ENCODE results near the gene CRIM1. TPM values are rescaled to one million over a fixed set of nuclear protein-coding genes. Genes with fewer than 3 reads are reported as not detected.

The CRIM1 gene
- total RNA-seq, 4 donors from 2014 or later: 72.6 to 162 (median 112) TPM

- 81% methylated on average over 5 of the region's 5 CpGs for WGBS
- peak overlapping the region; percentile 22 for H3K27ac ChIP-seq
- no peak overlapping the region for H3K4me3 ChIP-seq
- TF ChIP-seq POLR2AphosphoS5 (IDR thresholded peaks at IDR 0.05) (no peak), EP300 (IDR thresholded peaks at IDR 0.05) (no peak), CTCF (IDR thresholded peaks at IDR 0.05) (no peak)
- H3K36me3 ChIP-seq: peaks cover 21% of the 10 kb centered on the region
- peaks cover 19% of the 10 kb centered on the region for H3K4me1 ChIP-seq
- no peaks in the 10 kb centered on the region for H3K9me3 ChIP-seq
- no peaks in the 10 kb centered on the region for H3K27me3 ChIP-seq
- DNase-seq (ENCODE audit: low spot score in 2 of 2): no peak
Measured at GRCh38 chr2:36451512-36451911, 95.9 kb downstream of the CRIM1 start.

- no peak for DNase-seq (ENCODE audit: low spot score in 2 of 2)
- Histone ChIP-seq H3K9me3 (no peaks in the 10 kb centered on the region), H3K27ac (no peak overlapping the region), H3K4me1 (peaks cover 19% of the 10 kb centered on the region), H3K4me3 (no peak overlapping the region), H3K27me3 (no peaks in the 10 kb centered on the region), H3K36me3 (peaks cover 18% of the 10 kb centered on the region)
- WGBS: 48% methylated on average over 3 of the region's 3 CpGs
- TF ChIP-seq POLR2A (IDR thresholded peaks at IDR 0.05) (no peak), CTCF (IDR thresholded peaks at IDR 0.05) (no peak), POLR2AphosphoS5 (IDR thresholded peaks at IDR 0.05) (no peak), EP300 (IDR thresholded peaks at IDR 0.05) (no peak)
Measured at GRCh38 chr2:36452260-36452659, 96.7 kb downstream of the CRIM1 start.

GRCh38 chr2:36453652-36454051, 98.1 kb downstream of the CRIM1 start:
- H3K36me3 ChIP-seq: peaks cover 15% of the 10 kb centered on the region
- TF ChIP-seq EP300 (IDR thresholded peaks at IDR 0.05) (no peak), POLR2A (IDR thresholded peaks at IDR 0.05) (no peak), CTCF (IDR thresholded peaks at IDR 0.05) (no peak), POLR2AphosphoS5 (IDR thresholded peaks at IDR 0.05) (no peak)
- WGBS: 85% methylated on average over 3 of the region's 3 CpGs
- no peak overlapping the region for H3K4me3 ChIP-seq
- H3K27me3 ChIP-seq: no peaks in the 10 kb centered on the region
- H3K4me1 ChIP-seq: peaks cover 19% of the 10 kb centered on the region
- H3K9me3 ChIP-seq: no peaks in the 10 kb centered on the region
- DNase-seq (ENCODE audit: low spot score in 2 of 2): no peak
- H3K27ac ChIP-seq: no peak overlapping the region

- Histone ChIP-seq H3K36me3 (peaks cover 9% of the 10 kb centered on the region), H3K9me3 (no peaks in the 10 kb centered on the region), H3K4me1 (peaks cover 18% of the 10 kb centered on the region), H3K27me3 (no peaks in the 10 kb centered on the region), H3K4me3 (no peak overlapping the region), H3K27ac (no peak overlapping the region)
- TF ChIP-seq POLR2A (IDR thresholded peaks at IDR 0.05) (no peak), EP300 (IDR thresholded peaks at IDR 0.05) (no peak), POLR2AphosphoS5 (IDR thresholded peaks at IDR 0.05) (no peak), CTCF (IDR thresholded peaks at IDR 0.05) (no peak)
- WGBS: 87% methylated on average over 4 of the region's 4 CpGs
- no peak for DNase-seq (ENCODE audit: low spot score in 2 of 2)
Measured at GRCh38 chr2:36455011-36455410, 99.4 kb downstream of the CRIM1 start.

- Histone ChIP-seq H3K9me3 (no peaks in the 10 kb centered on the region), H3K4me3 (no peak overlapping the region), H3K36me3 (peaks cover 7% of the 10 kb centered on the region), H3K27me3 (no peaks in the 10 kb centered on the region), H3K27ac (peak overlapping the region; percentile 7), H3K4me1 (peaks cover 12% of the 10 kb centered on the region)
- DNase-seq (ENCODE audit: low spot score in 2 of 2): no peak
- 68% methylated on average over 4 of the region's 4 CpGs for WGBS
- TF ChIP-seq CTCF (IDR thresholded peaks at IDR 0.05) (no peak), EP300 (IDR thresholded peaks at IDR 0.05) (no peak), POLR2AphosphoS5 (IDR thresholded peaks at IDR 0.05) (no peak), POLR2A (IDR thresholded peaks at IDR 0.05) (no peak)
Measured at GRCh38 chr2:36455788-36456187, 100.2 kb downstream of the CRIM1 start.

Measured in suprapubic skin (tissue), 4 donors.